Measurements from ENCODE around the gene GTF2IRD1.

GRCh38 chr7:74518654-74519053 is 64.9 kb downstream of the GTF2IRD1 start:
- TF ChIP-seq, protein P1, sequence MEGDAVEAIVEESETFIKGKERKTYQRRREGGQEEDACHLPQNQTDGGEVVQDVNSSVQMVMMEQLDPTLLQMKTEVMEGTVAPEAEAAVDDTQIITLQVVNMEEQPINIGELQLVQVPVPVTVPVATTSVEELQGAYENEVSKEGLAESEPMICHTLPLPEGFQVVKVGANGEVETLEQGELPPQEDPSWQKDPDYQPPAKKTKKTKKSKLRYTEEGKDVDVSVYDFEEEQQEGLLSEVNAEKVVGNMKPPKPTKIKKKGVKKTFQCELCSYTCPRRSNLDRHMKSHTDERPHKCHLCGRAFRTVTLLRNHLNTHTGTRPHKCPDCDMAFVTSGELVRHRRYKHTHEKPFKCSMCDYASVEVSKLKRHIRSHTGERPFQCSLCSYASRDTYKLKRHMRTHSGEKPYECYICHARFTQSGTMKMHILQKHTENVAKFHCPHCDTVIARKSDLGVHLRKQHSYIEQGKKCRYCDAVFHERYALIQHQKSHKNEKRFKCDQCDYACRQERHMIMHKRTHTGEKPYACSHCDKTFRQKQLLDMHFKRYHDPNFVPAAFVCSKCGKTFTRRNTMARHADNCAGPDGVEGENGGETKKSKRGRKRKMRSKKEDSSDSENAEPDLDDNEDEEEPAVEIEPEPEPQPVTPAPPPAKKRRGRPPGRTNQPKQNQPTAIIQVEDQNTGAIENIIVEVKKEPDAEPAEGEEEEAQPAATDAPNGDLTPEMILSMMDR (conservative IDR thresholded peaks at IDR 0.05 in 1 of 2, IDR thresholded peaks at IDR 0.05 in 1 of 2; ENCODE audit: extremely low read depth in 1 of 2, insufficient read depth in 1 of 2, low read depth in 1 of 2, low read length in 2 of 2), result no peak
- TF ChIP-seq EZH2 (IDR thresholded peaks at IDR 0.05; ENCODE audit: borderline replicate concordance, low read length), result no peak

Data from mammary epithelial cell (primary cell).